ENCODE results near the gene CMTM6. TPM values are rescaled to one million over a fixed set of nuclear protein-coding genes. Genes with fewer than 3 reads are reported as not detected.

The CMTM6 gene
- total and polyA plus RNA-seq, 5 donors from 2014 or later: 46.1 to 102 (median 74.1) TPM

- Histone ChIP-seq H3K27ac (ENCODE audit: insufficient read depth, low read length, poor library complexity, severe bottlenecking) (peak overlapping the region; percentile 97), H3K4me3 (ENCODE audit: low read depth, low read length) (peak overlapping the region; percentile 46), H3K36me3 (ENCODE audit: control insufficient read depth, insufficient read depth, low read length) (peaks cover 25% of the 10 kb centered on the region), H3K27me3 (ENCODE audit: control insufficient read depth, insufficient read depth, low read length) (no peaks in the 10 kb centered on the region), H3K9me3 (ENCODE audit: control insufficient read depth in 2 of 2, low read length in 2 of 2) (no peaks in the 10 kb centered on the region), H3K4me1 (ENCODE audit: control insufficient read depth, insufficient read depth, low read length, poor library complexity, severe bottlenecking) (peaks cover 67% of the 10 kb centered on the region)
- DNase-seq (no peak), ATAC-seq (ENCODE audit: low read depth in 2 of 2) (no peak)
- H3K27ac Mint-ChIP-seq: peak overlapping the region in 2 of 3 donors; percentile 93 to 97
- peak overlapping the region; percentile 55 to 83 (median 66) for H3K4me3 Mint-ChIP-seq
- H3K4me1 Mint-ChIP-seq: peaks cover 17 to 62% (median 49%) of the 10 kb centered on the region in 4 donors
- H3K36me3 Mint-ChIP-seq: peaks cover 28% of the 10 kb centered on the region
- no peaks in the 10 kb centered on the region for H3K27me3 Mint-ChIP-seq
- peaks cover 0 to 1% (median 0%) of the 10 kb centered on the region in 7 donors for H3K9me3 Mint-ChIP-seq
These were observed 46.1 kb downstream of the CMTM6 start for GRCh38 chr3:32456429-32457130.

DNA sequence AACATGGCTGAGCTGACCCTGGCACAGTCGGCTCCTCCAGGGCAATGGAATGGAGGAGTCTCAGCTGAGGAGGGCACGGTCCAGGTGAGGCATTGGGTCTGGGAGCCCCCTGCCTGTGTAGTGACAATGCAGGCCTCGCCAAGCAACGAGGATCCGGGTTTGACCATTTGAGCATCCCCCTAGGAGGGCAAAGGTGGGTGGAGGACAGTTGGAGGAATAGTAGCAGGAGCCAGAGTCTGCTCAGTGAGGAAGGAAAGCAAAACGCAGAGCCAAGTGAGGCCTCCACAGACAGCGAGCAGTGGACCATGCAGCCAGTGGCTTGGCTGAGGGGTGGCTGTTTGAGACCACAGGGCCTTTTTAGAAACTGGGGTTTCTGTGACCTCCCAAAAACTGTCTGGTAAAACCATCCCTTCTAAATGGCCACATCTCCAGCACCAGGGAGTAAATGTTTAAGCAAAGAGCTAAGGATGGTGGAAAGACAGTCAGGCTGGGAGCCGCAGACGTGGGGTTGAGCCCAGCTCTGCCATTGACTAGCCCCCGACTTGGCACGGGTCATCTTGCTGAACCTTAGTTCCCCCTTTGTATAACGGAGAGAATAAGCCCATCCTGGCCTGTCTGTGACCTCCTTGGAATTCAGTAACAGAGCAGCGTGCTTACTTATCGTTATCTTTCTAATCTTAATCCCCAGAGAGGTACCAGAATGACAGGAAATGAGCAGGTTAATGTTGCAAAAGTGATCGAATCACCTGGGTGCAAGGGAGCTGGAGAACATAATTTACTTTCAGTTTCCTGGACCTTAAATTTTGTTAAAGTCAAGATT, 46.8 kb downstream of the CMTM6 start:
- no peaks in the 10 kb centered on the region for H3K27me3 Mint-ChIP-seq
- no peaks in the 10 kb centered on the region for H3K9me3 ChIP-seq (ENCODE audit: control insufficient read depth in 2 of 2, low read length in 2 of 2)
- peak overlapping the region; percentile 97 for H3K27ac ChIP-seq (ENCODE audit: insufficient read depth, low read length, poor library complexity, severe bottlenecking)
- peak overlapping the region; percentile 22 to 83 (median 60) for H3K4me3 Mint-ChIP-seq
- H3K36me3 Mint-ChIP-seq: peaks cover 29% of the 10 kb centered on the region
- H3K4me1 Mint-ChIP-seq: peaks cover 18 to 65% (median 49%) of the 10 kb centered on the region in 4 donors
- H3K27me3 ChIP-seq (ENCODE audit: control insufficient read depth, insufficient read depth, low read length): no peaks in the 10 kb centered on the region
- no peak for ATAC-seq (ENCODE audit: low read depth in 2 of 2)
- H3K4me3 ChIP-seq (ENCODE audit: low read depth, low read length): peak overlapping the region; percentile 46
- DNase-seq: peak in 2 of 3 donors; percentile 32 to 70
- peak overlapping the region in 2 of 3 donors; percentile 93 to 97 for H3K27ac Mint-ChIP-seq
- H3K9me3 Mint-ChIP-seq: peaks cover 0 to 1% (median 0%) of the 10 kb centered on the region in 7 donors
- peaks cover 59% of the 10 kb centered on the region for H3K4me1 ChIP-seq (ENCODE audit: control insufficient read depth, insufficient read depth, low read length, poor library complexity, severe bottlenecking)
- peaks cover 28% of the 10 kb centered on the region for H3K36me3 ChIP-seq (ENCODE audit: control insufficient read depth, insufficient read depth, low read length)

DNA sequence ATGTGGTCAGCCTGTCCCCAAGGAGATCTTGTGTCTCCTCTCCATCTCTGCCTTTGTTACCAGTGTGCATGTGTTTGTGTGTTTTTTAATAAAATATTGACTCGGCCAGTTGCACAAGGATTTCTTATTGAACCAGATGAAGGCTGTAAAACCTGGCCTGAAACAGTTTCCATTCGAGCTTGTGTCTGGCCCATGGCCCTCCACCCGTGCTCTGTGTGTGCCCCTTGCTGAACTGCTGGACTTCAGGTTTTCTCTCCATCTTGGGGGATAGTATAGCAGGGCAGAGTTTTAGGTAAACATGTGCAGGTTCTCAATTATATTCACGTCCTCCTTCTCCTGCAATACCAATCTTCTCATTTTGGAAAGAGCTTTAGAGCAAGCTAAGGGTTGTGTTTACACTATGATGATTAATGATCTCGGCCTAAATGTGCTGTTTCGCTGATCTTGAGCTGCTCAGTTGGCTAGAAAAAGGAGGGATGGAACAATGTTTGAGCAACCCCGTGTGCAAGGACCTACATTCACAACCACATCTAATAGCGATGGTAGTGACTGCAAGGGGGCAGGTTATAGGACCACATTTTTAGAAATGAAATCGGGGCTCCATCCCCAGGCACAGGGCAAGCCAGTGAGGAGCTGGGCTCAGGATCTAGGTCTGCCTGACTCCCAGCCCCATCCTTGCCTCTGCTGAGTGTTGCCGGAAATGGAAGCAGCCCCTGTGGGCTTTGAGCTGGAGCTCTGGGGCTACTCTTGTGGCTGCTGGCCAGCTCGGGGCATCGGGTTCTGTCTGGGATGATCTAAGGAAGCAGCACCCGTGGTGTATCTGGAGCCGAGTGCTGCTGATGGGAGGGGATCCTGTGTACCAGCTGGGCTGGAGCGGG, 47.7 kb downstream of the CMTM6 start:
- no peak for ATAC-seq (ENCODE audit: low read depth in 2 of 2)
- no peak overlapping the region for H3K4me3 ChIP-seq (ENCODE audit: low read depth, low read length)
- peaks cover 50% of the 10 kb centered on the region for H3K4me1 ChIP-seq (ENCODE audit: control insufficient read depth, insufficient read depth, low read length, poor library complexity, severe bottlenecking)
- no peak for DNase-seq
- H3K36me3 ChIP-seq (ENCODE audit: control insufficient read depth, insufficient read depth, low read length): peaks cover 36% of the 10 kb centered on the region
- H3K27me3 Mint-ChIP-seq: no peaks in the 10 kb centered on the region
- peak overlapping the region; percentile 97 for H3K27ac ChIP-seq (ENCODE audit: insufficient read depth, low read length, poor library complexity, severe bottlenecking)
- no peaks in the 10 kb centered on the region for H3K27me3 ChIP-seq (ENCODE audit: control insufficient read depth, insufficient read depth, low read length)
- H3K4me3 Mint-ChIP-seq: peak overlapping the region; percentile 4 to 83 (median 14)
- H3K9me3 ChIP-seq (ENCODE audit: control insufficient read depth in 2 of 2, low read length in 2 of 2): no peaks in the 10 kb centered on the region
- peak overlapping the region in 2 of 3 donors; percentile 93 to 97 for H3K27ac Mint-ChIP-seq
- H3K9me3 Mint-ChIP-seq: peaks cover 0 to 1% (median 0%) of the 10 kb centered on the region in 7 donors
- H3K4me1 Mint-ChIP-seq: peaks cover 23 to 68% (median 47%) of the 10 kb centered on the region in 4 donors
- H3K36me3 Mint-ChIP-seq: peaks cover 34% of the 10 kb centered on the region

- Histone ChIP-seq H3K27ac (ENCODE audit: insufficient read depth, low read length, poor library complexity, severe bottlenecking) (peak overlapping the region; percentile 97), H3K4me1 (ENCODE audit: control insufficient read depth, insufficient read depth, low read length, poor library complexity, severe bottlenecking) (peaks cover 42% of the 10 kb centered on the region), H3K4me3 (ENCODE audit: low read depth, low read length) (no peak overlapping the region), H3K36me3 (ENCODE audit: control insufficient read depth, insufficient read depth, low read length) (peaks cover 45% of the 10 kb centered on the region), H3K27me3 (ENCODE audit: control insufficient read depth, insufficient read depth, low read length) (no peaks in the 10 kb centered on the region), H3K9me3 (ENCODE audit: control insufficient read depth in 2 of 2, low read length in 2 of 2) (no peaks in the 10 kb centered on the region)
- ATAC-seq (ENCODE audit: low read depth in 2 of 2): no peak
- no peak for DNase-seq
- H3K4me1 Mint-ChIP-seq: peaks cover 23 to 70% (median 44%) of the 10 kb centered on the region in 4 donors
- H3K4me3 Mint-ChIP-seq: peak overlapping the region in 1 of 4 donors; percentile 4
- H3K27ac Mint-ChIP-seq: peak overlapping the region; percentile 89 to 97 (median 93)
- H3K27me3 Mint-ChIP-seq: no peaks in the 10 kb centered on the region
- peaks cover 0 to 1% (median 0%) of the 10 kb centered on the region in 7 donors for H3K9me3 Mint-ChIP-seq
- H3K36me3 Mint-ChIP-seq: peaks cover 37% of the 10 kb centered on the region
These were observed 48.5 kb downstream of the CMTM6 start for GRCh38 chr3:32454111-32454510.

DNA sequence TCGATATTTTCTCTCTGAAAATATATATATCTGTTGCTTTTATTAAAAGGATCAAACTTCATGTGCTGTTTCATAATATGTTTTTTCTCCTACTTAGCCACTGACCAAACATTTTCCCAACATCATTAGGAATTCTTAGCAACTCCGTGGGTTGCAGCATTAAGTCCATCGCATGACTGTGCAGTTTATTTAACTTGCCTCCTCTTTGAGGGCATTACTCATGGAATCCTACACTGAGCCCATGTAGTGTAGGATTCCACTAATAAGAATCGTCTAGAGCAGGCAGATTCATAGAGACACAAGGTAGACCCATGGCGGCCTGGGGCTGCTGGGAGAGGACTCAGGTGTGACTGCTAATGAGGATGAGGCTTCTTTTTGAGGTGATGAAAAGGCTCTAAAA, 49.3 kb downstream of the CMTM6 start:
- peaks cover 35% of the 10 kb centered on the region for H3K4me1 ChIP-seq (ENCODE audit: control insufficient read depth, insufficient read depth, low read length, poor library complexity, severe bottlenecking)
- ATAC-seq (ENCODE audit: low read depth in 2 of 2) (no peak), DNase-seq (no peak)
- H3K4me1 Mint-ChIP-seq: peaks cover 22 to 72% (median 46%) of the 10 kb centered on the region in 4 donors
- H3K27me3 ChIP-seq (ENCODE audit: control insufficient read depth, insufficient read depth, low read length): no peaks in the 10 kb centered on the region
- no peak overlapping the region for H3K27ac ChIP-seq (ENCODE audit: insufficient read depth, low read length, poor library complexity, severe bottlenecking)
- H3K9me3 Mint-ChIP-seq: peaks cover 0 to 1% (median 0%) of the 10 kb centered on the region in 7 donors
- no peaks in the 10 kb centered on the region for H3K9me3 ChIP-seq (ENCODE audit: control insufficient read depth in 2 of 2, low read length in 2 of 2)
- peak overlapping the region in 2 of 3 donors; percentile 81 to 89 for H3K27ac Mint-ChIP-seq
- H3K36me3 ChIP-seq (ENCODE audit: control insufficient read depth, insufficient read depth, low read length): peaks cover 52% of the 10 kb centered on the region
- H3K27me3 Mint-ChIP-seq: no peaks in the 10 kb centered on the region
- peak overlapping the region in 1 of 4 donors; percentile 69 for H3K4me3 Mint-ChIP-seq
- no peak overlapping the region for H3K4me3 ChIP-seq (ENCODE audit: low read depth, low read length)
- peaks cover 40% of the 10 kb centered on the region for H3K36me3 Mint-ChIP-seq

DNA sequence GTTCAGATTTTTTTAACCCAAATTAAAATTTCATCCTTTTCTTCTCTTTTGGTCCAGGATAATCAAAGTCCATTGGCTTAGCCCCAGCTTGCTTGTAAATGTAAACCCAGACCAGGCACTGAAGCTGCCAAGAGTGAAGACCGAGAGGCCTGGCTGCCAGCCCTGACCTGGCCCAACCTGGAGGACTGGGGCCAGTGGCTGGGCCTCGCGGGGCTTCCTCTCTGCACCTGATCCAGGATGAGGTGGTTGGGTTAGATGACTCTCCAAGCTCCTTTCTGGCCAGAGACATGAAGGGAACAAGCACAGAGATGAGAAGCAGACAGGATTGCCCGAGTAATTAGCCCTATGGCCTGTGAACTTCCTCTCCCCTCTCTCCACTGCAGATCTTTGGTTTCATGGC, 50.6 kb downstream of the CMTM6 start:
- H3K4me1 ChIP-seq (ENCODE audit: control insufficient read depth, insufficient read depth, low read length, poor library complexity, severe bottlenecking): peaks cover 28% of the 10 kb centered on the region
- Mint-ChIP-seq H3K27ac (peak overlapping the region in 1 of 3 donors; percentile 39), H3K4me3 (peak overlapping the region in 1 of 4 donors; percentile 73), H3K9me3 (no peaks in the 10 kb centered on the region), H3K36me3 (peaks cover 47% of the 10 kb centered on the region), H3K27me3 (no peaks in the 10 kb centered on the region), H3K4me1 (peaks cover 31 to 73% (median 50%) of the 10 kb centered on the region in 4 donors)
- no peaks in the 10 kb centered on the region for H3K27me3 ChIP-seq (ENCODE audit: control insufficient read depth, insufficient read depth, low read length)
- no peak for ATAC-seq (ENCODE audit: low read depth in 2 of 2)
- H3K4me3 ChIP-seq (ENCODE audit: low read depth, low read length): no peak overlapping the region
- H3K36me3 ChIP-seq (ENCODE audit: control insufficient read depth, insufficient read depth, low read length): peaks cover 58% of the 10 kb centered on the region
- no peaks in the 10 kb centered on the region for H3K9me3 ChIP-seq (ENCODE audit: control insufficient read depth in 2 of 2, low read length in 2 of 2)
- no peak overlapping the region for H3K27ac ChIP-seq (ENCODE audit: insufficient read depth, low read length, poor library complexity, severe bottlenecking)
- DNase-seq: no peak

Measured in CD4-positive, CD25-positive, alpha-beta regulatory T cell (primary cell).